Activated naive CD8-positive, alpha-beta T cell treated with anti-CD3 and anti-CD28 coated beads, Interleukin-2, amount 50 U/mL, for 24 hours (primary cell): ENCODE results near the gene CMIP.
"Not testable (repeated sequence)": the region's sequence is repeated elsewhere in the genome, so short reads cannot be mapped to it uniquely, and the experiment has no call there.

Source experiments
- ATAC-seq: fragments of 150-1000 bp; cut with Tn5 transposase; one replicate; pipeline ENCODE4 v1.10.0; 2021
- DNase-seq: peaks from one replicate; pipeline ENCODE4 v3.0.0; 2021
- H3K27ac Mint-ChIP-seq: one replicate; pipeline ENCODE4 v1.8.0; 2021; ENCODE audit warnings: mild to moderate bottlenecking, mixed read lengths
- H3K27me3 Mint-ChIP-seq: one replicate; pipeline ENCODE4 v1.8.0; 2021; ENCODE audit warnings: mixed read lengths
- H3K36me3 Mint-ChIP-seq: one replicate; pipeline ENCODE4 v1.8.0; 2021; ENCODE audit warnings: low read depth, mixed read lengths
- H3K4me1 Mint-ChIP-seq: one replicate; pipeline ENCODE4 v1.8.0; 2021; ENCODE audit warnings: mixed read lengths
- H3K4me3 Mint-ChIP-seq: one replicate; pipeline ENCODE4 v1.8.0; 2021; ENCODE audit warnings: mild to moderate bottlenecking, moderate library complexity, mixed read lengths
- H3K9me3 Mint-ChIP-seq: one replicate; pipeline ENCODE4 v1.8.0; 2021; ENCODE audit warnings: mixed read lengths

CMIP gene

DNA sequence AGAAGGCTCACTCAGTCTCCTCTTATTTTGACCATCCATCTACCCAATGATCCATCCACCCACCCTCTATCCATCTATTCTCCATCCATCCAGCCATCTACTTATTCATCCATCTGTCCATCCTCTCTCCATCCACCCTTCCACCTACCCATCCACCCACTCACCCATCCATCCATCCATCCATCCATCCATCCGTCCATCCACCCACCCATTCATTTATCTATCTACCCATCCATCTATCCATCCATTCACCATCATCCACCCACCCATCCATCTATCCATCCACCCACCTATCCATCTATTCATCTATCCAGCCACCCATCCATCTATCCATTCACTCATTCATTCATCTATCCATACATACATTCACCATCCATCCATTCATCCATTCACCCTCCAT is 288.7 kb downstream of the CMIP start:
- no peaks in the 10 kb centered on the region for H3K36me3 Mint-ChIP-seq
- no peak overlapping the region for H3K27ac Mint-ChIP-seq
- no peaks in the 10 kb centered on the region for H3K27me3 Mint-ChIP-seq
- no peak for ATAC-seq
- no peak for DNase-seq
- no peaks in the 10 kb centered on the region for H3K9me3 Mint-ChIP-seq
- peaks cover 23% of the 10 kb centered on the region for H3K4me1 Mint-ChIP-seq
- H3K4me3 Mint-ChIP-seq = no peak overlapping the region

- no peak overlapping the region for H3K27ac Mint-ChIP-seq
- H3K4me1 Mint-ChIP-seq = peaks cover 21% of the 10 kb centered on the region
- H3K9me3 Mint-ChIP-seq = no peaks in the 10 kb centered on the region
- H3K4me3 Mint-ChIP-seq = no peak overlapping the region
- no peak for ATAC-seq
- no peak for DNase-seq
- no peaks in the 10 kb centered on the region for H3K36me3 Mint-ChIP-seq
- no peaks in the 10 kb centered on the region for H3K27me3 Mint-ChIP-seq
Measured at GRCh38 chr16:81734632-81735434, 290.2 kb downstream of the CMIP start.

DNA sequence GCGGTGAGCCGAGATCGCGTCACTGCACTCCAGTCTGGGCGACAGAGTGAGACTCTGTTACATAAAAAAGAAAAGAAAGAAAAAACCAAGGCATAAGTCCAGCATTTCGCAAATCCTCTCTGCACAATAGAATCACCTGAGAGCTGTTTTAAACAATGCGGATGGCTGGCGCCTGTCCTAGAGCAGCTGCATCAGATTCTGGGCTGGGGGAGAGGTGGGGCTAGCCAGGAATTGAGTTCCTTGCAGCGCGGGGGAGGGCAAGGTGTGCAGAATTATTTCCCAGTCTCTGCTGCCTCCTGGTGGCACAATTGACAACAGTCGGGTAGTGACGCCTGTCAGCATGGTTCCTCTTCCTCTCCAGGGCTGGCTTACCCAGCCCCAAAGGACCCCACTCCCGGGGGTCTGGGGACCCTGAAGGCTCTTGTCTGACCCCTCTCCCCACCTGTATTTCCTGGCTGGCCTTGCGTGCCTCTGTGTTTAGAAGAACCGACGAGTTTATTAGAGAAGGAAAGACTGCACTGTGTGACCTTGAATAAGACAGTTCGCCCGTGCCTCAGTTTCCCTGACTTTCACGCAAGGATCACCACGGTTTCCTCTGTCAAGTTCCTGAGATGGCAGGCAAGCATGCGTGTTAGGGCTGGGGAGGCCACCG is 293.4 kb downstream of the CMIP start:
- H3K27ac Mint-ChIP-seq = peak overlapping the region; percentile 59
- no peaks in the 10 kb centered on the region for H3K27me3 Mint-ChIP-seq
- H3K4me3 Mint-ChIP-seq = peak overlapping the region; percentile 46
- peaks cover 22% of the 10 kb centered on the region for H3K4me1 Mint-ChIP-seq
- DNase-seq (peak; percentile 85), ATAC-seq (peak; percentile 87)
- no peaks in the 10 kb centered on the region for H3K9me3 Mint-ChIP-seq
- no peaks in the 10 kb centered on the region for H3K36me3 Mint-ChIP-seq

DNA sequence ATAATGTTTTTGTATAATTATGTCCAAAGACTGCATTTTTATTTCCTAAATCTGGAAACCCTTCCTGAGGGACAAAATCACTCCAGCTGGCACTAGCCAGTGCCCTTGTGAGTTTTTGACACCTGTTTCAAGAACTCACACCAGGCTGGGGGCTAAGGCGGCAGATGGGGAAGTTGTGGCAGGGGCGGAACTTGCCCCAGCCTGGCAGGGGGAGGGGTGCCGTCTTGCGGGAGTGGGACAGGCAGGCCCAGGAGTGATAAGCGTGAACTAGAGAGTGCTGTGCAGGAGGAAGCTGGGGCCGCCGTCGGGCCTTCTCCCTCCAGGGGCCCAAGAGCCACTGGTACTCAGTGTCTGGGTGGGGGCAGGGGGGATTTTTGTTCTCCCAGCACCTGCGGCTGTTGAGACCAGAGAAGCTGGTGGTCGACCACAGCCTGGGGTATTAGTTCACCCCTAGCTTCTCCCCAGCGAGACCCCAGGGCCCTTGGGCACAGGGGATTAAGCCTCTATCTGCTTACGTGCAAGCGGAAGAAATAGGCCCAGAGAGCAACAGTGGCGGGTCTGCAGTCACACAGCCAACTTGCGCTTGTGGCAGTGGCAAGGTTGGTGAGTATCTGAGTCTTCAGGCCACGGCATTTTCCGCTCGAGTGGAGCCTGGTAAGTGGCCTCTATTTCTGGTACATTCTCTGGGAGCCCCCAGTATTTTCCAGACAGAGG is 294.3 kb downstream of the CMIP start:
- Mint-ChIP-seq H3K36me3 (no peaks in the 10 kb centered on the region), H3K4me3 (no peak overlapping the region), H3K27me3 (no peaks in the 10 kb centered on the region), H3K4me1 (peaks cover 22% of the 10 kb centered on the region), H3K27ac (no peak overlapping the region), H3K9me3 (no peaks in the 10 kb centered on the region)
- ATAC-seq (no peak), DNase-seq (no peak)

- no peaks in the 10 kb centered on the region for H3K36me3 Mint-ChIP-seq
- no peaks in the 10 kb centered on the region for H3K27me3 Mint-ChIP-seq
- no peak overlapping the region for H3K27ac Mint-ChIP-seq
- ATAC-seq (no peak), DNase-seq (no peak)
- no peaks in the 10 kb centered on the region for H3K9me3 Mint-ChIP-seq
- peaks cover 22% of the 10 kb centered on the region for H3K4me1 Mint-ChIP-seq
- peak overlapping the region; percentile 11 for H3K4me3 Mint-ChIP-seq
Measured at GRCh38 chr16:81739503-81739902, 294.9 kb downstream of the CMIP start.

DNA sequence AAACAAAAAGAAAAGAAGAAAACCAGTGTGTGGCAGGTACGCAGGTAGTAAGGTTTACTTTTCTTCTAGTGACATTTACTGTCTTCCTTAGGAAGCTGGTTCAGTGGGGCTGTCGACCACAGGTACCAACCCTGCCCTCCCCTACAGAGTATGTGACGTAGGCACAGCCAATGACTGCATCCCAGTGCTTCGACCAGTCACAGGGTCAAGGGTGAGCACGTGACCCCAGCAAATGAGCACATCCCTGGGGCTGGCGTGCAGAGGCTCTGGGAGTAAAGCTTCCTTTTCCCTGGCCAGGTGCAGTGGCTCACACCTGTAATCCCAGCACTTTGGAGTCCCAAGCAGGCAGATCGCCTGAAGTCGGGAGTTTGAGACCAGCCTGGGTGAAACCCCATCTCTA is 295.6 kb downstream of the CMIP start:
- no peaks in the 10 kb centered on the region for H3K36me3 Mint-ChIP-seq
- H3K4me3 Mint-ChIP-seq = peak overlapping the region; percentile 21
- H3K27ac Mint-ChIP-seq = no peak overlapping the region
- no peak for ATAC-seq
- peaks cover 22% of the 10 kb centered on the region for H3K4me1 Mint-ChIP-seq
- no peak for DNase-seq
- H3K9me3 Mint-ChIP-seq = no peaks in the 10 kb centered on the region
- no peaks in the 10 kb centered on the region for H3K27me3 Mint-ChIP-seq

DNA sequence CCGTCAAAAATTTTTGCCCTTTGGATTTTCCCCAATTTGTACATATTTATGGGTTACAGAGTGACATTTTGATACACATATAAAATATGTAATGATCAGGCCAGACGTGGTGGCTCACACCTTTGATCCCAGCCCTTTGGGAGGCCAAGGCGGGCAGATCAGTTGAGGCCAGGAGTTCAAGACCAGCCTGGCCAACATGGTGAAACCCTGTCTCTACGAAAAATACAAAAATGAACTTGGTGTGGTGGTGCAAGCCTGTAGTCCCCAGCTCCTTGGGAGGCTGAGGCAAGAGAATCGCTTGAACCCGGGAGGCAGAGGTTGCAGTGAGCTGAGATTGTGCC is 296.8 kb downstream of the CMIP start:
- DNase-seq, ATAC-seq, H3K4me3 Mint-ChIP-seq, H3K36me3 Mint-ChIP-seq, H3K9me3 Mint-ChIP-seq, H3K27me3 Mint-ChIP-seq: not testable (repeated sequence)
- H3K27ac Mint-ChIP-seq = peak overlapping the region; percentile 46
- H3K4me1 Mint-ChIP-seq = peaks cover 31% of the 10 kb centered on the region

DNA sequence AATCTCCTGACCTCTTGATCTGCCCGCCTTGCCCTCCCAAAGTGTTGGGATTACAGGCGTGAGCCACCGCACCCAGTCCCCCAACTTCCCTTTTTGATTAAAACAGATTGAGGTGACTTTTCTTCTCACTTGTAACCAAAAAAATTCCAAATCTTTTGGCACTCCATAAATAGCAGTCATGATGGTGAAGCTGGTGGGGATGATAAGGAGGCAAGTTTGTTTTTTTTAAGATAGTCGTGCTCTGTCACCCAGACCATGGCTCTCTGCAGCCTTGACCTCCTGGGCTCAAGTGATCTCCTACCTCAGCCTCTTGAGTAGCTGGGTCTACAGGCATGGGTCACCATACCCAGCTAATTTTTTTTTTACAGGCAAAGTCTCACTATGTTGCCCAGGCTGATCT is 299.8 kb downstream of the CMIP start:
- no peaks in the 10 kb centered on the region for H3K27me3 Mint-ChIP-seq
- H3K4me1 Mint-ChIP-seq = peaks cover 33% of the 10 kb centered on the region
- no peak overlapping the region for H3K4me3 Mint-ChIP-seq
- peaks cover 2% of the 10 kb centered on the region for H3K36me3 Mint-ChIP-seq
- H3K9me3 Mint-ChIP-seq = peaks cover 3% of the 10 kb centered on the region
- DNase-seq (no peak), ATAC-seq (no peak)
- H3K27ac Mint-ChIP-seq = no peak overlapping the region

DNA sequence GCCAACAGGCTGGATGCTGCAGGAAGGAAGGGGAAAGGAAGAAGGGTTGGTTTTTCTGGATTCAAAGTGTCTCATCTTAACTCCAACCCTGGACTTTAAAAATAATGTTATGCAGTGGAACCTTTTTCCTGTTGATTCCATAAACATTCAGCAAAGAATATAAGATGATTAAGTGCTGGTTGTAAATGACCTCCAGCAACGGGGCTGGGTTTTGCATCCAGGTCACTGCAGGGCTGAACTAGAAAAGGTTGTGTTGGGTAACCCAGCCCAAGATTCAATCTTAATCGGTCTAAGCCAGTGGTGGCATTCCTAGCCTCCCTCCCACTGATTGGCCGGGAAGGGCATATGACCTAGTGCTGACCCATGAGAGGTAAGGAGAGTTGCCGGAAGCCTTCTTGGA is 300.3 kb downstream of the CMIP start:
- peaks cover 2% of the 10 kb centered on the region for H3K36me3 Mint-ChIP-seq
- H3K27me3 Mint-ChIP-seq = no peaks in the 10 kb centered on the region
- peaks cover 3% of the 10 kb centered on the region for H3K9me3 Mint-ChIP-seq
- H3K4me3 Mint-ChIP-seq = no peak overlapping the region
- DNase-seq (no peak), ATAC-seq (no peak)
- H3K4me1 Mint-ChIP-seq = peaks cover 30% of the 10 kb centered on the region
- no peak overlapping the region for H3K27ac Mint-ChIP-seq

DNA sequence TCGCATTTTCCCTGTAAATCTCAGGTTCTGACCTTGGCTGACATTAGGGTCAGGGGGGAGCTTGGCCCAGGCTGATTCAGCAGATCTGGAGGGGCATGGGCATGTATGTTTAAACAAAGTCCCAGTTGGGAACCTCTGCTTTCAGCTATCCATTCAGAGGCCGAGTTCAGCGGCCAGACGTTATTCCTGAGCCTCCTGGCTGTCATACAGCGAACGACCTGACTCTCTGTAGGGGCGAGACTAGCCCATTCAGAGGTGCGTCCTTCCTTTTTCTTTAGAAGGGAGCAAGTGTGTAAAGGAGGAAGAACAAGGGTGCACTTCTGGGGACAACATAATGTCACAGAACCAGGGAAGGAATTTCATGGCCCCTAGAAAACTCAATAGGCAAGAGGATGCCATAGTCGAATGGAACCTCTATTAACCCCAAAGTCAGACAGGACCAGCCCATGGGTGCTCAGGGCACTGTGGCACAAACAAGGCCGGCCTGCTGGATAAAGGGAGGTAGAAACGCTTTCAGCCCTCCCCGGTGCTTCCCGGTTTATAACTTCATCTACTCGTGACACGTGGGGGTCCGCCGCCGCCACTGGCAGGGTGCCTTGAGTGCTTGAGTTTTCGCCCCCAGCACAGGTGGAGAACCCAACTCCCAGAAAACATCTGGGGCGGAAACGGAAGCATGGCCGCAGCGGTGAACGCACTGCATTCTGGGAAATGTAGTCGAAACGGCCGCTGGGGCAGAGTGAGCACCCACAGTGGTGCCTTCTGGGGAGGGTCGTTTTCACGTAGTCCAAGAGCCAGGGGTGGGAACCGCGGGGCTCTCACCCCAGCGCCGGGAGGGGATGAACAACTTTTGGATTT is 301.3 kb downstream of the CMIP start:
- Mint-ChIP-seq H3K36me3 (peaks cover 2% of the 10 kb centered on the region), H3K9me3 (peaks cover 3% of the 10 kb centered on the region), H3K27me3 (no peaks in the 10 kb centered on the region), H3K27ac (peak overlapping the region; percentile 92), H3K4me3 (peak overlapping the region; percentile 79), H3K4me1 (peaks cover 27% of the 10 kb centered on the region)
- ATAC-seq (peak; percentile 62), DNase-seq (peak; percentile 79)

- Mint-ChIP-seq H3K4me3 (peak overlapping the region; percentile 79), H3K4me1 (peaks cover 23% of the 10 kb centered on the region), H3K9me3 (peaks cover 3% of the 10 kb centered on the region), H3K27me3 (no peaks in the 10 kb centered on the region), H3K36me3 (peaks cover 2% of the 10 kb centered on the region), H3K27ac (peak overlapping the region; percentile 92)
- ATAC-seq (no peak), DNase-seq (no peak)
Measured at GRCh38 chr16:81746566-81746965, 302.0 kb downstream of the CMIP start.

DNA sequence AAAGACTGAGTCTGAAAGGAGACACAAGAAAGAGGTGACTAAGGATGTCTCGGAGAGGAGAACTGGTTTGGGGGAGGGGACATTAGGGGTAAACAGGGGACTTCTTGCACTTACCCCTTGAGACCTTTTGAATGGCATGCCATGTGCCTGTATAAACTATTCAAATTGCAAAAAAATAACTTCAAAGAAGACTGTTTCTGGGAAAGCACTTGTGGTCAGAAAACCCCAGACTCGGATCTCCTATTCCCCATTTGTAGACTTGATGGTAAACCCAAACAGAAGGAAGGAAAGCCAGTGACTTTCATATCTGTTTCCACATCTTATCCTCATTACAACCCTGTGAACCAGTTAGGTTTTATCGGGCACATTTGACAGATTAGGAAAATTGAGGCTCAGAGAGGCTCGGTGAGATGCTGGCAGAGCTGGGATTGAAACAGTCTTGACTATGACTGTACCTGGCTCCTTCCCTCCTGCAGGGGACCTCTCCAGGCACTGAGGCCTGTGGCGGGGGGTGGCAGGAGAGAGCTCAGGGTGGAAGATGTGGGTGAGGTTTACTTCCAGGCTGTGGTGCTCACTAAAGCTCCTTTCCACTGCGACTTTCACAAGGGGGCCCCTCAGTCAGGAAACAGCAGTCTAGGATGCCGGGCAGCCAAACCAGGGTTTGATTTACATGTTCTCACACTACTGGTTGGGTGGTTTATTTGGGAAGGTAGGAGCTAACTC is 304.0 kb downstream of the CMIP start:
- Mint-ChIP-seq H3K27ac (peak overlapping the region; percentile 59), H3K4me3 (no peak overlapping the region), H3K9me3 (peaks cover 3% of the 10 kb centered on the region), H3K4me1 (peaks cover 24% of the 10 kb centered on the region), H3K36me3 (peaks cover 2% of the 10 kb centered on the region), H3K27me3 (no peaks in the 10 kb centered on the region)
- peak; percentile 18 for DNase-seq
- ATAC-seq = peak; percentile 38

DNA sequence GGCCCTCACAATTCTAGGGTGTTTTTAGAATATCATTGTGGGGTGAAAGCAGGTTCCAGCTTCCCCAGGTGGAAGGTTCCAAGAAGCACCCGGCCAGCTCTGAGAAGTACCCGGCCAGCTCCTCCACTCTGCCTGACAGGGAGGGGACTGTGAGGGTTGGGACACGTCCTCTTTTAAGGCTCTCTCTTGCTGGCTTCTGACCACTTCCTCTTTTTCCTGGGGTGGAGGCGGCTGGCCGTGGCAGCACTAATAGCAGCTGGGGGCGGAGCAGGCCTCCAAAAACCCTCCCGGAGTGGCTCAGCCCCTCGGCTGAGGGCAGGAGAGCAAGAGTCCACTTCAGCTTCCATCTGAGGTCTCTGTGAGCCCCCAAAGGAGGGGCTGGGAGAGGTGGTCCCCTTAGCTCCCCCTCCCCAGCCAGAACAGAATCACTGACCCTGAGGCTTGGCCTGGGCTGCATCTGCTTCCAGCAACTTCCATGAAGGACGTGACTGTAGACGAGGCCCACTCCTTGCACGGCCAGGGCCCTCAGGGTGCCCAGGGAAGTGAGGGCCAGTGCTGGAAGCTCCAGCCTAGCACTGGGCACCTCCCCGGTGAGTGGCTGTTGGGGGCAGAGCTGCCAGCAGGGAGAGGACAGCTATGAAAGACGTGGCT is 307.7 kb downstream of the CMIP start:
- H3K27me3 Mint-ChIP-seq = no peaks in the 10 kb centered on the region
- peaks cover 23% of the 10 kb centered on the region for H3K4me1 Mint-ChIP-seq
- no peaks in the 10 kb centered on the region for H3K36me3 Mint-ChIP-seq
- DNase-seq (peak; percentile 20), ATAC-seq (no peak)
- no peaks in the 10 kb centered on the region for H3K9me3 Mint-ChIP-seq
- H3K27ac Mint-ChIP-seq = no peak overlapping the region
- no peak overlapping the region for H3K4me3 Mint-ChIP-seq
